Measurements from ENCODE around the gene PSG4.
"Not testable (repeated sequence)": the region's sequence is repeated elsewhere in the genome, so short reads cannot be mapped to it uniquely, and the experiment has no call there.

PSG4 gene

DNA sequence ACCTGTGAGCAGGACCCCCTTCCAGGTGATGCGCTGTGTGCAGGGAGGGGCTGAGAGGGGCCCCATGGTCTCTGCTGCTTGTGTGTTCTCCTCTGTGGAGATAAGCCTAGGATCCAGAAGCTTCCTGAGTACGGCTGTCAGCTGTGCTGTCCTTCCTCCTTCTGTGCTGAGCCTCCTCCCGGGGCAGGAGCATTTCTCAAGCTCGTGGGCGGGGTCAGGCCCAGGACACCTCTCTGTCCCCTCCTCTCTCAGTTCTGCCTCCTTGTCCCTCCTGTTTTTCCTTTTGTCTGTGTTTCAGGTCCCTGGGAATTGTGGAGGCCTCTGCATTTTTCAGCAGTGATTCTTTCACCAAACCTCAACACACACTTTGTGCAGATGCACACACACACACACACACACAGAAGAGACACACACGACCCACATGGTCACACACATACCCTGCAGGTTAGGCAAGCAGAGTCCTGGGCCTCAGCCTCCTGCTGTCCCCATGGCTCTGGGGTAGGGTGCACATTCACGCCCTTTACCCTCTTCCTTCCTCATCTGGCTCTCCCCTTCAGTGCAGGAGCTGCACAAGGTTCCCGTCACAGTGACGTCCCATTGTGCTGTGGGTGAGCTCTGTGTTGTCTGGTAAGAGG, at the start of gene PSG4:
PSG4 (minus strand) TSS at position 168 of the 635 bp plus-strand sequence; CDS start at position 66, 102 bp downstream.
- not testable (repeated sequence) for DNase-seq (ENCODE audit: low read depth)

DNA sequence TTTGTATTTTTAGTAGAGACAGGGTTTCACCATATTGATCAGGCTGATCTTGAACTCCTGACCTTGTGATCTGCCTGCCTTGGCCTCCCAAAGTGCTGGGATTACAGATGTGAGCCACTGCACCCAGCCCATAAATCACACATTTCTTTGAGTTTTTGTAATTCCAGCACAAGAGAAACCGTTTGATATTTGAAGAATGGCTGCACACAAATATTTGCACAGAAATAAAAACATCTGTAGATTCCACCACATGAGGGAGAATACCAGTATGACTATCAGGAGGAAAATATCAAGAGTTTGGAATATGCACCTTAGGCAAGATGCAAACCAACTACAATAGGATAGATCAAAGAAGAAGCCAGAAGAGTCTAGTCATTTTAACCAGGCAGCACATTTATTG, 46.0 kb upstream of the PSG4 start:
- DNase-seq (ENCODE audit: low read depth), result not testable (repeated sequence)

DNA sequence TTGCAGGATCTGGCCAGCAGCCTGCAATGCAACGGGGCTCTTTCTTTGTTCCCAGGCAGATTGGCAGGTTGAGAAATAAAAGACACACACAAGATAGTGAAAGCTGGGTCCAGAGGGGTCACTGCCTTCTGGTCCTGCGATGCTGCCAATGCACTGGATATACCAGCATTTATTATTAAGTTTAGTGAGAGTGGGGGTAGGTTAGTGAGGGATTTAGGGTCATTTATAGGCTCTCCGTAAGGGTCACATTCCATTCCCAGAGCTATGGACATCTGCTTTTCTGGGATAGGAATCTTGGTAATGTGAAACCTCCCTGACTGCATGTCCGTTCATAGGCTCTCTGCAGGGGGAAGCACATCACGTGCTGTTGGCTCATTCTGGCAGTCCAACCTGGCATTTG, 44.9 kb upstream of the PSG4 start:
- not testable (repeated sequence) for DNase-seq (ENCODE audit: low read depth)

DNA sequence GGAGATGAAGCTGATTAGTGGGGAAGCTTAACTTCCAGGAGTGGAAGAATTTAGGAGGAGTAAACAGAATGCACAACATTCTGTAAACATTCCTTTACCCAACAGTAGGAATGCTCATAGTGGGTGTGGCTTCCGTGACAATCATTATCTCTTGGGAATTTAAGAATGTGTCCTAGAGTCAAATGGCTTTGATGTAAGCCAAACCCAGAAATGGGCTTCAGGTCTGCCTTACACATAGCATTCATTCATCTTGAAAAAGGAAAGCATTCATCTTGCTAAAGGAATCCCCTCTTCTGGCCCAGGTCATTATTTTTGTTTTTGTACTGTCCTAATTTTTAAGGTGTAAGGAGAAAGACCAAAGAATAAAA, 43.2 kb upstream of the PSG4 start:
- not testable (repeated sequence) for DNase-seq (ENCODE audit: low read depth)

DNA sequence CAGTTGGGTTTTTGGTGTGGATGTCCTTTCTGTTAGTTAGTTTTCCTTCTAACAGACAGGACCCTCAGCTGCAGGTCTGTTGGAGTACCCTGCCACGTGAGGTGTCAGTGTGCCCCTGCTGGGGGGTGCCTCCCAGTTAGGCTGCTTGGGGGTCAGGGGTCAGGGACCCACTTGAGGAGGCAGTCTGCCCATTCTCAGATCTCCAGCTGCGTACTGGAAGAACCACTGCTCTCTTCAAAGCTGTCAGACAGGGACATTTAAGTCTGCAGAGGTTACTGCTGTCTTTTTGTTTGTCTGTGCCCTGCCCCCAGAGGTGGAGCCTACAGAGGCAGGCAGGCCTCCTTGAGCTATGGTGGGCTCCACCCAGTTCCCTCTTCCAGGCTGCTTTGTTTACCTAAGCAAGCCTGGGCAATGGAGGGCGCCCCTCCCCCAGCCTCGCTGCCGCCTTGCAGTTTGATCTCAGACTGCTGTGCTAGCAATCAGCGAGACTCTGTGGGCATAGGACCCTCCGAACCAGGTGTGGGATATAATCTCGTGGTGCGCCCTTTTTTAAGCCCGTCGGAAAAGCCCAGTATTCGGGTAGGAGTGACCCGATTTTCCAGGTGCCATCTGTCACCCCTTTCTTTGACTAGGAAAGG, 41.9 kb upstream of the PSG4 start:
- not testable (repeated sequence) for DNase-seq (ENCODE audit: low read depth)

DNA sequence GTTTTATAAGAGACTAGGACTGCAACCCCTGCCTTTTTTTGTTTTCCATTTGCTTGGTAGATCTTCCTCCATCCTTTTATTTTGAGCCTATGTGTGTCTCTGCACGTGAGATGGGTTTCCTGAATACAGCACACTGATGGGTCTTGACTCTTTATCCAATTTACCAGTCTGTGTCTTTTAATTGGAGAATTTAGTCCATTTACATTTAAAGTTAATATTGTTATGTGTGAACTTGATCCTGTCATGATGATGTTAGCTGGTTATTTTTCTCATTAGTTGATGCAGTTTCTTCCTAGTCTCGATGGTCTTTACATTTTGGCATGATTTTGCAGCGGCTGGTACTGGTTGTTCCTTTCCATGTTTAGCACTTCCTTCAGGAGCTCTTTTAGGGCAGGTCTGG, 40.4 kb upstream of the PSG4 start:
- DNase-seq (ENCODE audit: low read depth), result not testable (repeated sequence)

DNA sequence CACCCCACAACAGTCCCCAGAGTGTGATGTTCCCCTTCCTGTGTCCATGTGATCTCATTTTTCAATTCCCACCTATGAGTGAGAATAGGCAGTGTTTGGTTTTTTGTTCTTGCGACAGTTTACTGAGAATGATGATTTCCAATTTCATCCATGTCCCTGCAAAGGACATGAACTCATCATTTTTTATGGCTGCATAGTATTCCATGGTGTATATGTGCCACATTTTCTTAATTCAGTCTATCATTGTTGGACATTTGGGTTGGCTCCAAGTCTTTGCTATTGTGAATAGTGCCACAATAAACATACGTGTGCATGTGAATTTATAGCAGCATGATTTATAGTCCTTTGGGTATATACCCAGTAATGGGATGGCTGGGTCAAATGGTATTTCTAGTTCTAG, 36.8 kb upstream of the PSG4 start:
- DNase-seq (ENCODE audit: low read depth), result not testable (repeated sequence)

DNA sequence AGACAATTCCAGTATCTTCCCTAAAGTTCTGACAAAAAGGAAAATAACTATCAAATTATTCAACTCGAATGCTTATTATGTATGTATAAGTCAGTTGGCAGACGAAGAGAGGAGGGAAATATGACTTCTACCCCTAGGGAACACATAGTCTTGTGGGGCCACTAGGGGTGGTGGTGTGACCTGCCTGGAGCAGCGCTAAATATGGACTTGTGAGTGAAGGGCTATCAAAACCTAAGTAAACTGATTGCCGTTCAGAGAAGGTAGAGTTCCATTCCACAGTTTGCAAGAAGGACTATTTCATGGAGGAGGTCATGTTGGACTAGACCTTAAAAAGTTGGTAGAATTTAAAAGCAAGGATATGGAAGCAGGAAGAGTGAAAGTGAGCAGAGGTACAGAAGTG, 32.8 kb upstream of the PSG4 start:
- DNase-seq (ENCODE audit: low read depth), result not testable (repeated sequence)

DNA sequence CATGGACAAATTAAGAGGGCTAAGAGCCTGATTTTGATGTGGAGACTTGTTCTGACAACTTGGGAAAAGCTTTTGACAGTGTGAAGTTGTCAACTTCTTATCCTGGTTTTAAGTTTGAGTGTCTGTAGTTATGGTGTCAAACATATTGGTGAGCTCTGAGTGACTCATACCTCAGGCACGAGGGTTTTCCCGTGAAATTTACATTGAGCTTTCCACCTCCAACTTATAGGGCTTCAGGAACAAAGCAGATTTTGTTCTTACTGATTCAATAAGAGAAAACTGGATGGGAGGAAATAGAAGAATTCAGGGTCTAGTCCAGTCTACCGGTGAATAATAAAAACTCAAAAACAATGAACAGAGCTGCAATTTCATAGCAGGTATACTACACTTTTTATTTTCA, 30.2 kb upstream of the PSG4 start:
- DNase-seq (ENCODE audit: low read depth), result not testable (repeated sequence)

DNA sequence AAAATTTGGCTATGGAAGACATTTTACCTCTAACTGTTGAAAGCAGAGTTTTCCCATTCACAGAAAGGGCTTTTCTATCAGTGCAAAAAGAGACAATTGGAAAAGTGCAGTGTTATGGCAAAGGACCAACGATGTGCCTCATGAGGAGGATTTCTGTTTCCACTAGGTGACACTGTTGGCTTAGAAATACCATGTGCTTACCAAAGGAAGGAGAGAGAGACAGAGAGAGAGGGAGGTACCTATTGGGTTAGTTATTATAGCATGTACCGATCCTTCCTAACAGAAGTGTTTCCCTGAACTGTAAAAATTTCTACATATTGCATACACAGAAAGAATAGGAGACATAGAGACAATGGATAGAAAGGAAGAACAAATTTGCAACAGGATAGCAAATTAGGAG, 23.9 kb upstream of the PSG4 start:
- no peak for DNase-seq (ENCODE audit: low read depth)

DNA sequence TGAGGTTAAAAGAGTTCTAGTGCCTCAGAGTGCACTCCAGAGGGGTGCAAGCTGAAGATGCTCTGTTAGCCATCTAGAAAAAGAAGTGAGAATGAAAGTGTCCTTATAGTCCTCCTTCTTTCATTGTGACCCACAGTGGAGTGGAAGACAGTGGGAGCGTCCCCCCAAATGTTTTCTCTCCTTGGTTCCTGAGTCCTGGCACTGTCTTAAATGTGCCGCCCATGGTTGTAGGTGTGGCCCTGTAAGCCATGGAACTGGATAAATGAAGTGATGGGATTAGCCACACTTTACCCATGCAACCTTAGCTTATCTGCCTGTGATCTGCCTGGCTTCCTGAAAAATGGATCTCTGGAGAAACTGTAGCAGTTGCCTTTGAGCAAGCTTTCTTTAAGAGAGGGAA, 23.3 kb upstream of the PSG4 start:
- not testable (repeated sequence) for DNase-seq (ENCODE audit: low read depth)

DNA sequence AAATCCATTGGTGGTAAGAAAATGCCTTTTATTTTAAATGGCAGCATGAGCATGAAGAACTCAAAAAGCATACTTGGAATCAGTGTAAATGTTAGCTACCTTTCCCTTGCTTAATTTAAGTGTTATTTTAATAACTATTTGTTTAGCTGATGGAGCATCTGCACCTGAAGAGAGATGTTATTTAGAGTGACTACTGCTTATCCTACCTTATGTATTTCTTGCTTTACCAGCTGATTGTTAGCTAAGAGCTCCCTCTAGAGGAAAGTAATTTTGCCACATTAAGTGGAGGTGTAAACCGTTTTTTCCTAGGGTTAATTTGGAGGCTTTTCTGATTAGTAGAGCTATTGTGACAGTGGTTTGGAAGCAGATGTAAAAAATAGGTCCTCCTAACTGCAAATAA, 21.5 kb upstream of the PSG4 start:
- DNase-seq (ENCODE audit: low read depth), result not testable (repeated sequence)

DNA sequence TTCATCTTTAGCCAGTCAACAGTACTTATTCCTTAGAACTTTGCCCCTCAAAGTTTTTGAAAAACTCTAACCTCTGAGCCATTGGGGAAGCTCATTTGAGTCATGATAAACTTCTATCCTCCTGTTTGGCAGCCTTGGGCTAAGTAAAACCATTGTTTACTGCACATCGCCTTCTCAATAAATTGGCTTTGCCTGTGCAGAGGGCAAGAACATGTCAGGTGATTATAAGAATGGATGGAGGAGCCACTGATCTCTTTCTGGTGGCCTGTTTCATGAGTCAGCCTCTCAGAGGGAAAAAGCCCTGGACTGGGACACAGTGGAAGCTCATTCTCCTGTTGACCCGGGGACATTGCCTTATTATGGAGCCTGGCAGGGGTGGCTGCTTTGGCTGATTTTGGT, 19.4 kb upstream of the PSG4 start:
- DNase-seq (ENCODE audit: low read depth), result no peak

DNA sequence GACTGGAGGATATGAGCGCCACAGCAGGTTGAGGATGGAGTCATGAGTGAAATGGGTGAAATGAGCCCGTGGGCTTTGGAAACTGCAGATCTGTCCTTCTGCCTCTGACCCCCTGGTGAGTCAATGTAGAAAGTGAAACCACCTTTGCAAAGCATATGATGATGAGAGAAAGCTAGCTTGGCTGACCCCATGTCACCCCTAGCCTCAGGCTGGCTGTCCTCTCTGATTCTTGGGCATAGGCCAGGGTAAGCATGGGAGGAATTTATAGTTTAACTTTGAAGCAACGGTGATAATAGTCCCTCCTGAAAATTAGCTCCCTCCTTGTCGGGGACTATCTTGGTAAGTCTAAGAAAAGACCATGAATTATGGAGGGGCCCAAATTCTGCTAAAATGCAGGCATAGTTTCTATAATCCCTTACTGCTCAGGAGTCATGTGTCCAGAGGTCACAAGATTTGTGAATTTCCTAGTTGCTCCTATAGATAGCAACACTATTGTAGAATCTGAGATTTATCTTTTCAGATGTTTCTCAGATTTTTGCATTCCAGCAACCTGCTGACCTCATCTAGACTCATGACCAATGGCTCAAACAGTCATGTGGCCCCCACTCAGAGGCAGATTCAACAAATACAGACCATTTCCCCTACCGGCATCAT, 18.9 kb upstream of the PSG4 start:
- DNase-seq (ENCODE audit: low read depth), result not testable (repeated sequence)

DNA sequence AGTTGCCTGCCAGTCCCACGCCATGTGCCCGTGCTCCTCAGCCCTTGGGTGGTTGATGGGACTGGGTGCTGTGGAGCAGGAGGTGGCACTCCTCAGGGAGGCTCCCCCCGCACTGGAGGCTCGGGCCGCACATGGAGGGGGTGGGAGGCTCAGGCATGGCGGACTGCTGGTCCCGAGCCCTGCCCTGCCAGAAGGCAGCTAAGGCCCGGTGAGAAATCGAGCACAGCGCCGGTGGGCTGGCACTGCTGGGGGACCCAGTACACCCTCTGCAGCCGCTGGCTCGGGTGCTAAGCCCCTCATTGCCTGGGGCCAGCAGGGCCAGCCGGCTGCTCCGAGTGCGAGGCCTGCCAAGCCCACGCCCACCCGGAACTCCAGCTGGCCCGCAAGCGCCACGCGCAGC, 16.5 kb upstream of the PSG4 start:
- DNase-seq (ENCODE audit: low read depth), result not testable (repeated sequence)

DNA sequence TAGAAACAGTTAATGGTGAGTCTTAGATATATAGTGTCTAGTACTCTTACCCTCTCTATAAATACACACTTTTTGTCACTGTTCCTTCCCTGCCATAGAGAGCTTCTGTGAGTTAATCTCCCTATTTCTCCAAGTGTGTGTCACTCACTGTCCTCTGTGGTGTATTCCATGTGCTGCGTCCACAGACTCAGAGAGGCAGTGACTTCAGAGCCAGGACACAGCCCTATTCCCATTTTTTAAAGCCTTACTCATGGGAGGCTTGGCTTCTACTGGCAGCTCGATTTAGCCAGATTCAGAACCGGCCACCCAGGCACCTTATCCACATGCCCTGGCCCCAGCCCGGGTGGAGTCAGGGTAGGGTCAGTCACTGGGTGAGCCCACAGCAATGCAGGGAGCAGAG, 13.7 kb upstream of the PSG4 start:
- not testable (repeated sequence) for DNase-seq (ENCODE audit: low read depth)

DNA sequence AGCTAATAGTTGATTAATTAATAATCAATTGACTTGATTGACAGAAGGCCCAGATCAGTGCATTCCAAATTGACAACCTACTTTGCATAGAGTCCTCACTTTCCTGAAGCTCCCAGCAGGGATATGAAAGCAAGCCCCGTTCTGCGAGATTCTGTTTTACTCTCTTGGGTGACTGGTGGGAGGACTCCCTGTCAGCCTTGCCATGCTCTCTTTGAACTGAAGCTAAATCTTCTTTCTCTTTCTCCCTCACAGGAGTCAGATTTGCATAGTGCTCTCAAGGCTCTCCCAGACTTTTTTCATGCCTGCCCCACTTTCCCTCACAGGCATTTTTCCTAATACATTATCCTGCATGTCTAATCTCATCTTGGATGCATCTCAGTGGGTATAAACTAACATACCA, 10.4 kb upstream of the PSG4 start:
- DNase-seq (ENCODE audit: low read depth), result not testable (repeated sequence)

DNA sequence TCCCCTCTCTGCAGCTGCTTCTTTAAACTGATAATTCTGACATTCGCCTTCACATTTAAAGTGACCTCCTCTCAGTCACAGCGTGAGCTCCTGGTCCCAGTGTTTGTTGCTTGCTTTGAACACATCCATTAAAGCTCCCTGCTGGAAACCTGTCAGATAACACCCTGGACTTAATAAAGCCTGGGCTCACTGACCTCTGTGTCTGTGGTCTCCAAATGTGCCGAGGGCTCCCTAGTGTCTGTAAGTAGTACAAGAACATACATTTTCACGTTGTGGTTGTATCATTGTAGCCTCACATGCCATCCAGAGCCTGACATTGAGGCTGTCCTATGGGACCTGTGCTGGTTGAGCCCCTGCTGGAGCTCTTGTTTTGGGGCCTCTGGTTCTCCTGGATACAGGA, 2.6 kb upstream of the PSG4 start:
- DNase-seq (ENCODE audit: low read depth), result no peak

DNA sequence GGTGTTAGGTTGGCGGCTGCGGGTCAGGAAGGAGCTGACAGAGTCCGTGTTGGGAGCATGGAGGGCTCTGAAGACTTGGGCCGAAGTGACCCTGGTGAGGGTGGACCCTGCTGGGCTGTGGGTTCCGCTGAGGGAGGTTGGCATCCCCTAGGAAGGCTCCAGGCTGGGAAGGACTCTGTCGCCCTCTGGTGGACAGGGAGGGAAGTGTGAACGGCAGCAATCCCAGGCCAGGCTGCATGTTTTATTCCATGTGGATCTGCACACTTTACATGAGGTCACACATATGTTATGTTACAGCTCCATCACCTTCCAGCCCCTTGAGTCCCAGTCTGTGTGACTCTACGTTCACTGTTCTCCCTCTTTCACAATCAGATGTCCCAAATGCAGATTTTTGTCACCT, 1.7 kb upstream of the PSG4 start:
- DNase-seq (ENCODE audit: low read depth), result not testable (repeated sequence)

DNA sequence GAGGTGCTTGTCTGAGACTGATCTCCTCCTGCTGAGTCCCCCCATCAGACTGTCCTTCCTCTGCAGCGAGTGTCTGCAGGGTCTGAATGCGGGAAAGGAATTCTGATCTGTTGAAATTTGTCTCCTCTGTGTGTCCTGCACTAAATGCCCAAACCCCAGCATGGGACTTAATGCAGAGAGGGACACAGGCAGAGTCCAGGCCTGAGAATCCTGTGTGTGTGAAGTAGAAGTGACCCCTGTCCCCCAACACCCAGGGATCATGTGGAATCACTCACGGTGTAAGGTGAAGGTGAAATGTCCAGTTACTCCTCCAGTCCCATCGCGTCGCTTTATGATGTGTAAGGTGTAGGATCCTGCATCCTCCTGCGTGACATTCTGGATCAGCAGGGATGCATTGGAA, 1.8 kb downstream of the PSG4 start:
- DNase-seq (ENCODE audit: low read depth), result not testable (repeated sequence)

DNA sequence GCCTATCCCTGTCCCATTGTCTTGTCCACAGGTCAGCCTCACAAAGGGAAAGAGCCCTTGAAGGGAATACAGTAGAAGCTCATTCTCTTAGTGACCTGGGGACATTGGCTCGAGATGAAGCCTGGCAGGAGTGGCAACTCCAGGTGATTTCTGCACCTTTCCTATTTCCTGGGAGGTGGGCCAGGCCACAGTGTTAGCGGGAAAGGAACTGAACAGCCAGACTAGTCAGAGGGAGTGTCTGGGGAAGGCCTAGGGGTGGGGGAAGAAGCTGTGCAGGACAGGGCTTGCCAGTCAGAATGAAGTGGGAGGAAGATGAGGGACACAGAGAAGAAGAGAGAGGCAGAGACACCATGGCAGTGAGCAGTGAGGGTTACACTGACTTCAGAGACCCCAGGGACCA, 3.5 kb downstream of the PSG4 start:
- DNase-seq (ENCODE audit: low read depth), result not testable (repeated sequence)

DNA sequence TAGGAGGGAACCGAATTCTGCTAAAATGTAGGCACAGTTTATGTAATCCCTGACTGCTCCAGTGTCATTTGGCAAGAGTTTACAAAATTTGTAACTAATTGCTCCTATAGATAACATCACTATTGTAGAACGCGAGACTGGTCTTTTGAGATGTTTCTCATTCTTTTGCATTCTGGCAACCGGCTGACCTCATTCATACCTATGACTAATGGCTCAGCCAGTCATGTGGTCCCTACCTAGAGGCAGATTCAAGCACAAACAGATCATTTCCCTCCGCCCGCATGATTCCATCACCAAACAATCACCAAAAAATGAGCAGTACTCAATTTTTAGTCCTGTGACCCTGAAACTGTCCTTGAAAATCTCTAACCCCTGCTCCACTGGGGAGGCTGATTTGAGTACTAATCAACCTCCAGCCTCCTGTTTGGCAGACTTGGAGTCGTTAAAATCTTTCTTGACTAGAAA, 4.1 kb downstream of the PSG4 start:
- DNase-seq (ENCODE audit: low read depth), result not testable (repeated sequence)

DNA sequence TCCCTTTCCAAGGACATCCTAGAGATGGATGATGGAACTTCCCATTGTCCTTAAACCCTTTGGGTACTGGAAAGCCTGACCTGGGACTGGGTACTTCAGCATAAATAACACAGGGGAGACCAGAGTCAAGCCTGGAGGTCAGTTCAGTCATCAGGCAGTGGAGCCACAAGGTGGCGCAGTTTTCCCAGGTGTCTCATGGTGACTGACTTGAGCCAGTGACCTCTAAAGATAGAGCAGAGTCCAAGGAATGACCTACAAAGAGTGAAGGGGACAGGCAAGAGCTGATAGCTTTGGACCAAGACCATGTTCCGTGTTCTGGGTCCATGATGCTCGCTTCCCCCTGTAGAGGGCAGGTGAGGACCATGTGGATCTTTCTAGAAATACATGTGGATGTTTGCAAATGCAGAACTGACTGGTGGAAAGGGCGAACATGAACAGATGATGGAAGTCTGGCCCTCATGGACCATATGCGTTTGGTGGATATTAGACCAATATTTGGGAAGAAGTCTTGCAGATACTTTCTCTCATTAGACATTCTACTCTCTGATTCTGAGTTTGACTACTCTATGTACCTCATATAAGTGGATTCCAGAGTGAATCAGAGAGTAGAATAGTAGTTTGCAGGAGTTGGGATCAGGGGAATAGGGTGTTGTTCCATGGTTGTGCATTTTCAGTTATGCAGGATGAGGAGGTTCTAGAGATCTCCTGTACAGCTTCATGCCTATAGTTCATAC, 6.6 kb downstream of the PSG4 start:
- DNase-seq (ENCODE audit: low read depth), result not testable (repeated sequence)
